ENCODE results near the gene COA4. TPM values are rescaled to one million over a fixed set of nuclear protein-coding genes. Genes with fewer than 3 reads are reported as not detected.

COA4 gene
- total RNA-seq, 1 experiment from 2014 or later, result 127 TPM

- H3K9me3 Mint-ChIP-seq (ENCODE audit: unreplicated experiment), result no peaks in the 10 kb centered on the region
- H3K36me3 Mint-ChIP-seq (ENCODE audit: insufficient read depth, unreplicated experiment), result peaks cover 33% of the 10 kb centered on the region
- POLR2A ChIA-PET, result interaction anchor here (0.6 kb wide), 2 partner anchors 25 to 172 kb away, joined by 8 to 9 read pairs; no protein-coding TSS in a partner anchor
- no TSS peak for BruUV-seq (replicated peaks)
- Histone ChIP-seq H3K4me3 (ENCODE audit: low read depth, low read length) (no peak overlapping the region), H3K36me3 (ENCODE audit: control insufficient read depth, insufficient read depth, low read length) (no peaks in the 10 kb centered on the region; the same call in 1 of the 2 replicates), H3K4me1 (no peaks in the 10 kb centered on the region), H3K9me3 (no peaks in the 10 kb centered on the region), H3K27me3 (replicated peaks; ENCODE audit: control insufficient read depth, insufficient read depth, low read length) (no peaks in the 10 kb centered on the region)
- TF ChIP-seq CTCF (IDR thresholded peaks at IDR 0.05; ENCODE audit: insufficient read depth in 1 of 2, low read depth in 1 of 2, low read length in 1 of 2, severe bottlenecking in 1 of 2, unreplicated experiment in 1 of 2), result no peak
- no peak for DNase-seq
- H3K27me3 Mint-ChIP-seq (ENCODE audit: insufficient read depth, unreplicated experiment), result no peaks in the 10 kb centered on the region
- intact Hi-C loops (cut with micrococcal nuclease; ENCODE audit: unreplicated experiment), result no loop called here
- H3K4me1 Mint-ChIP-seq (ENCODE audit: low read depth, unreplicated experiment), result no peaks in the 10 kb centered on the region
- no peak overlapping the region for H3K27ac Mint-ChIP-seq (ENCODE audit: unreplicated experiment)
- CTCF ChIA-PET, result no interaction called here
- H3K4me3 Mint-ChIP-seq (ENCODE audit: unreplicated experiment), result no peak overlapping the region
Measured at GRCh38 chr11:73852049-73852448, 24.6 kb downstream of the COA4 start.

GRCh38 chr11:73851046-73851764 lies 25.4 kb downstream of the COA4 start:
- intact Hi-C loops (cut with micrococcal nuclease; ENCODE audit: unreplicated experiment), result no loop called here
- no peaks in the 10 kb centered on the region for H3K9me3 ChIP-seq
- TF ChIP-seq CTCF (IDR thresholded peaks at IDR 0.05; ENCODE audit: insufficient read depth in 1 of 2, low read depth in 1 of 2, low read length in 1 of 2, severe bottlenecking in 1 of 2, unreplicated experiment in 1 of 2), result no peak
- Mint-ChIP-seq H3K27ac (ENCODE audit: unreplicated experiment) (no peak overlapping the region), H3K4me3 (ENCODE audit: unreplicated experiment) (no peak overlapping the region), H3K9me3 (ENCODE audit: unreplicated experiment) (no peaks in the 10 kb centered on the region), H3K4me1 (ENCODE audit: low read depth, unreplicated experiment) (no peaks in the 10 kb centered on the region), H3K27me3 (ENCODE audit: insufficient read depth, unreplicated experiment) (no peaks in the 10 kb centered on the region), H3K36me3 (ENCODE audit: insufficient read depth, unreplicated experiment) (peaks cover 39% of the 10 kb centered on the region)
- H3K4me3 ChIP-seq (ENCODE audit: low read depth, low read length), result no peak overlapping the region
- H3K36me3 ChIP-seq (ENCODE audit: control insufficient read depth, insufficient read depth, low read length), result no peaks in the 10 kb centered on the region; the same call in 1 of the 2 replicates
- H3K27me3 ChIP-seq (replicated peaks; ENCODE audit: control insufficient read depth, insufficient read depth, low read length), result no peaks in the 10 kb centered on the region
- POLR2A ChIA-PET, result no interaction called here
- no peaks in the 10 kb centered on the region for H3K4me1 ChIP-seq
- BruUV-seq (replicated peaks), result no TSS peak
- no peak for DNase-seq
- CTCF ChIA-PET, result no interaction called here

GRCh38 chr11:73839123-73839457 lies 37.6 kb downstream of the COA4 start:
- no TSS peak for BruUV-seq (replicated peaks)
- ChIA-PET CTCF (no interaction called here), POLR2A (no interaction called here)
- intact Hi-C loops (cut with micrococcal nuclease; ENCODE audit: unreplicated experiment), result no loop called here
- Histone ChIP-seq H3K27me3 (replicated peaks; ENCODE audit: control insufficient read depth, insufficient read depth, low read length) (no peaks in the 10 kb centered on the region), H3K4me3 (ENCODE audit: low read depth, low read length) (no peak overlapping the region), H3K9me3 (no peaks in the 10 kb centered on the region), H3K4me1 (no peaks in the 10 kb centered on the region), H3K36me3 (ENCODE audit: control insufficient read depth, insufficient read depth, low read length) (no peaks in the 10 kb centered on the region; the same call in 1 of the 2 replicates)
- Mint-ChIP-seq H3K27me3 (ENCODE audit: insufficient read depth, unreplicated experiment) (no peaks in the 10 kb centered on the region), H3K4me1 (ENCODE audit: low read depth, unreplicated experiment) (peaks cover 7% of the 10 kb centered on the region), H3K4me3 (ENCODE audit: unreplicated experiment) (no peak overlapping the region), H3K9me3 (ENCODE audit: unreplicated experiment) (no peaks in the 10 kb centered on the region), H3K27ac (ENCODE audit: unreplicated experiment) (no peak overlapping the region), H3K36me3 (ENCODE audit: insufficient read depth, unreplicated experiment) (peaks cover 45% of the 10 kb centered on the region)
- no peak for DNase-seq
- no peak for TF ChIP-seq CTCF (IDR thresholded peaks at IDR 0.05; ENCODE audit: insufficient read depth in 1 of 2, low read depth in 1 of 2, low read length in 1 of 2, severe bottlenecking in 1 of 2, unreplicated experiment in 1 of 2)
